Panc1 (cell line): ENCODE results near the gene RPUSD4. TPM values are rescaled to one million over a fixed set of nuclear protein-coding genes. Genes with fewer than 3 reads are reported as not detected.

Experiments
- ATAC-seq: fragments of 200-7000 bp; cut with Tn5 transposase; 2 replicates; pipeline ENCODE4 v1.9.1; 2020; ENCODE audit warnings: mild to moderate bottlenecking, moderate library complexity
- BruUV-seq: library from RNA; stranded (reverse); fragments of 400-500 nt; replicated peaks from 2 replicates; lab custom pipeline; 2021; lab: Mats Ljungman, UMichigan
- CTCF ChIA-PET: fragments of 300-600 bp; sonication (Branson Sonifier 250); formaldehyde crosslinking; loops from one replicate; lab custom pipeline; 2022; ENCODE audit warnings: antibody characterized with exemption; lab: Charles Lee
- POLR2A ChIA-PET: fragments of 300-600 bp; sonication (Branson Sonifier 250); formaldehyde crosslinking; loops from one replicate; lab custom pipeline; 2022; ENCODE audit warnings: antibody characterized with exemption; lab: Charles Lee
- DNase-seq: peaks from one replicate; pipeline ENCODE4 v3.0.0-alpha.2; 2010; ENCODE audit warnings: low read depth, low spot score
- H3K27ac ChIP-seq: 2 replicates; pipeline ENCODE4 v1.5.1; 2011; ENCODE audit warnings: mild to moderate bottlenecking, low read length, inconsistent platforms
- H3K27me3 ChIP-seq: fragments of 200-500 bp; sonication (Bioruptor generic); 2 replicates; pipeline ENCODE4 v1.6.0; 2014; ENCODE audit warnings: low read length, inconsistent platforms; ENCODE audit not compliant: control insufficient read depth, insufficient read depth
- H3K36me3 ChIP-seq: fragments of 200-500 bp; sonication (Bioruptor generic); 2 replicates; pipeline ENCODE4 v1.5.1; 2014; ENCODE audit warnings: inconsistent platforms, mild to moderate bottlenecking, low read length, moderate library complexity; ENCODE audit not compliant: control insufficient read depth, insufficient read depth
- H3K4me1 ChIP-seq: 2 replicates; pipeline ENCODE4 v1.5.1; 2011; ENCODE audit warnings: inconsistent platforms, mild to moderate bottlenecking, low read length, moderate library complexity; ENCODE audit not compliant: control insufficient read depth, insufficient read depth
- H3K4me3 ChIP-seq, 2 experiments: 2 replicates each; pipeline ENCODE4 v1.5.1; 2011 to 2012; ENCODE audit warnings: low read depth in 2 of 2, low read length in 2 of 2, mild to moderate bottlenecking in 2 of 2, inconsistent platforms in 1 of 2, moderate library complexity in 1 of 2
- H3K9me3 ChIP-seq: fragments of 200-500 bp; sonication (Bioruptor generic); 2 replicates; pipeline ENCODE4 v1.5.1; 2014; ENCODE audit warnings: low read depth, mild to moderate bottlenecking, inconsistent platforms, low read length, moderate library complexity; ENCODE audit not compliant: control insufficient read depth, insufficient read depth
- POLR2AphosphoS5 ChIP-seq: IDR thresholded peaks from 2 replicates; pipeline ENCODE4 v1.6.1; 2012; ENCODE audit warnings: mild to moderate bottlenecking, low read depth, low read length, moderate library complexity
- SIN3A ChIP-seq: IDR thresholded peaks from 2 replicates; pipeline ENCODE4 v1.6.1; 2012; ENCODE audit warnings: low read depth, mild to moderate bottlenecking, low read length, moderate library complexity, borderline replicate concordance; ENCODE audit not compliant: insufficient read depth
- TCF7L2 ChIP-seq: IDR thresholded peaks from 2 replicates; pipeline ENCODE4 v1.6.1; 2011; ENCODE audit warnings: mild to moderate bottlenecking, low read depth, low read length, inconsistent platforms
- in situ Hi-C: cut with HindIII; loops from 2 replicates; pipeline ENCODE4 v1.10.0; 2016; ENCODE audit warnings: low sequenced_read_pairs, low pct_unique_long_range_greater_than_20kb
- intact Hi-C: fragments of 100-400 bp; cut with micrococcal nuclease; formaldehyde crosslinking; loops from one replicate; pipeline ENCODE4 v1.10.0; 2022; ENCODE audit not compliant: unreplicated experiment
- total RNA-seq: library from RNA; stranded (reverse); gene quantifications from one replicate; pipeline ENCODE4 v1.2.1, GENCODE V29; 2021; ENCODE audit not compliant: unreplicated experiment
- TF ChIP-seq, protein P1 (sequence below), 2 experiments: IDR thresholded peaks; 2 replicates each; pipeline ENCODE4 v1.6.1; 2011 to 2012; ENCODE audit warnings: low read depth in 2 of 2, control low read depth in 1 of 2, low read length in 1 of 2, mild to moderate bottlenecking in 1 of 2, moderate library complexity in 1 of 2; ENCODE audit not compliant: insufficient read depth in 1 of 2
- TF ChIP-seq, protein P2 (sequence below): fragments of 450-650 bp; IDR thresholded peaks from 2 replicates; pipeline ENCODE4 v1.5.1; 2017; ENCODE audit warnings: mild to moderate bottlenecking

The RPUSD4 gene
- total RNA-seq, 1 experiment from 2014 or later: 52.3 TPM

DNA sequence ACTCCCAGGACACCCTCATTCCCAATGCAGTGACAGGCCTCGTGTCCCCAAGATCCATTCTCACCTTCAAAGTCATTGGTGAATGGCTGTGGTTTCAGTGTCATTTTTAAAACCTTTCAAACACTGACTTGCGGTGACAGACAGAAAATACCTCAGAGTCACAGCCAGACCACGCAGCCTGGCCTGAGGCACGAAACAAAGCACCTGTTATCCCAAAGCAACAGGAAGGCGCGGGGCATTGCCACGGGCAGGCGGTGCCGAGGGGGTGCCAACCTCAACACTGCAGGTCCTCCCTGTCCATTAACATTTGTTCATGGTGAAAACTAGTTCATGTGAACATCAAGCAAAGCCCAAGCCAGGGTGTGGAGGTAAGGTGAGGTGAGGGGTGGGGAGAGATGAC, 38.2 kb downstream of the RPUSD4 start:
- ChIA-PET CTCF (no interaction called here), POLR2A (no interaction called here)
- no peak overlapping the region for H3K27ac ChIP-seq
- TF ChIP-seq SIN3A (no peak), POLR2AphosphoS5 (no peak), TCF7L2 (no peak)
- TF ChIP-seq, protein P1, sequence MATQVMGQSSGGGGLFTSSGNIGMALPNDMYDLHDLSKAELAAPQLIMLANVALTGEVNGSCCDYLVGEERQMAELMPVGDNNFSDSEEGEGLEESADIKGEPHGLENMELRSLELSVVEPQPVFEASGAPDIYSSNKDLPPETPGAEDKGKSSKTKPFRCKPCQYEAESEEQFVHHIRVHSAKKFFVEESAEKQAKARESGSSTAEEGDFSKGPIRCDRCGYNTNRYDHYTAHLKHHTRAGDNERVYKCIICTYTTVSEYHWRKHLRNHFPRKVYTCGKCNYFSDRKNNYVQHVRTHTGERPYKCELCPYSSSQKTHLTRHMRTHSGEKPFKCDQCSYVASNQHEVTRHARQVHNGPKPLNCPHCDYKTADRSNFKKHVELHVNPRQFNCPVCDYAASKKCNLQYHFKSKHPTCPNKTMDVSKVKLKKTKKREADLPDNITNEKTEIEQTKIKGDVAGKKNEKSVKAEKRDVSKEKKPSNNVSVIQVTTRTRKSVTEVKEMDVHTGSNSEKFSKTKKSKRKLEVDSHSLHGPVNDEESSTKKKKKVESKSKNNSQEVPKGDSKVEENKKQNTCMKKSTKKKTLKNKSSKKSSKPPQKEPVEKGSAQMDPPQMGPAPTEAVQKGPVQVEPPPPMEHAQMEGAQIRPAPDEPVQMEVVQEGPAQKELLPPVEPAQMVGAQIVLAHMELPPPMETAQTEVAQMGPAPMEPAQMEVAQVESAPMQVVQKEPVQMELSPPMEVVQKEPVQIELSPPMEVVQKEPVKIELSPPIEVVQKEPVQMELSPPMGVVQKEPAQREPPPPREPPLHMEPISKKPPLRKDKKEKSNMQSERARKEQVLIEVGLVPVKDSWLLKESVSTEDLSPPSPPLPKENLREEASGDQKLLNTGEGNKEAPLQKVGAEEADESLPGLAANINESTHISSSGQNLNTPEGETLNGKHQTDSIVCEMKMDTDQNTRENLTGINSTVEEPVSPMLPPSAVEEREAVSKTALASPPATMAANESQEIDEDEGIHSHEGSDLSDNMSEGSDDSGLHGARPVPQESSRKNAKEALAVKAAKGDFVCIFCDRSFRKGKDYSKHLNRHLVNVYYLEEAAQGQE (IDR thresholded peaks at IDR 0.05; ENCODE audit: insufficient read depth in 1 of 2, low read depth in 2 of 2, low read length in 1 of 2): no peak
- TF ChIP-seq, protein P2, sequence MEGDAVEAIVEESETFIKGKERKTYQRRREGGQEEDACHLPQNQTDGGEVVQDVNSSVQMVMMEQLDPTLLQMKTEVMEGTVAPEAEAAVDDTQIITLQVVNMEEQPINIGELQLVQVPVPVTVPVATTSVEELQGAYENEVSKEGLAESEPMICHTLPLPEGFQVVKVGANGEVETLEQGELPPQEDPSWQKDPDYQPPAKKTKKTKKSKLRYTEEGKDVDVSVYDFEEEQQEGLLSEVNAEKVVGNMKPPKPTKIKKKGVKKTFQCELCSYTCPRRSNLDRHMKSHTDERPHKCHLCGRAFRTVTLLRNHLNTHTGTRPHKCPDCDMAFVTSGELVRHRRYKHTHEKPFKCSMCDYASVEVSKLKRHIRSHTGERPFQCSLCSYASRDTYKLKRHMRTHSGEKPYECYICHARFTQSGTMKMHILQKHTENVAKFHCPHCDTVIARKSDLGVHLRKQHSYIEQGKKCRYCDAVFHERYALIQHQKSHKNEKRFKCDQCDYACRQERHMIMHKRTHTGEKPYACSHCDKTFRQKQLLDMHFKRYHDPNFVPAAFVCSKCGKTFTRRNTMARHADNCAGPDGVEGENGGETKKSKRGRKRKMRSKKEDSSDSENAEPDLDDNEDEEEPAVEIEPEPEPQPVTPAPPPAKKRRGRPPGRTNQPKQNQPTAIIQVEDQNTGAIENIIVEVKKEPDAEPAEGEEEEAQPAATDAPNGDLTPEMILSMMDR: no peak
- no TSS peak for BruUV-seq
- no peaks in the 10 kb centered on the region for H3K36me3 ChIP-seq
- intact Hi-C loops: no loop called here
- no peak for ATAC-seq
- no peaks in the 10 kb centered on the region for H3K27me3 ChIP-seq
- no peak for DNase-seq
- no peaks in the 10 kb centered on the region for H3K9me3 ChIP-seq
- in situ Hi-C loops: no loop called here
- H3K4me1 ChIP-seq: no peaks in the 10 kb centered on the region
- no peak overlapping the region for H3K4me3 ChIP-seq

DNA sequence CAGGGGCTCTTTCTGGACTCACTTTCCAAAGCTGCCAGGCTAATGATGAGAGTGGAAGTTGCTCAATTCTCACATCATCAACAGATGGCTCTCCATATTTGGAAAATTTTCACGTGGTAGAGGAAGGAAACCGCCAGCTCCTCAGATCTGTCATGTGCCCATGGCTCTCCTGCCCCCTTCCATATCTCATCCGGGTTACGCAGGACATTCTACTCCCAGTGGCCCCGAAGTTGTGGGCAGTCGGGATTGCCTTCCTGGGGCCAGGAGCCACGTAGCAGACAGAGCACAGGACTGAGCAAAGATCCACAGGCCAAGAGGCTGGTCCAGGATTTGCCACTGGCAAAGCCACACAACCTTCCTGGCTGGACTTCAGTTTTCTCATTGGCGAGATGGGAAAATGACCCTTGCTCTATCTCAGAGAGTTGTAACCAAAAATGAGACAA, 38.8 kb downstream of the RPUSD4 start:
- in situ Hi-C loops: no loop called here
- TF ChIP-seq TCF7L2 (no peak), POLR2AphosphoS5 (no peak)
- Histone ChIP-seq H3K9me3 (no peaks in the 10 kb centered on the region), H3K36me3 (no peaks in the 10 kb centered on the region), H3K4me1 (no peaks in the 10 kb centered on the region), H3K27ac (no peak overlapping the region), H3K27me3 (no peaks in the 10 kb centered on the region), H3K4me3 (no peak overlapping the region)
- CTCF ChIA-PET: no interaction called here
- BruUV-seq: no TSS peak
- intact Hi-C loops: no loop called here
- ATAC-seq (no peak), DNase-seq (no peak)
- POLR2A ChIA-PET: no interaction called here

DNA sequence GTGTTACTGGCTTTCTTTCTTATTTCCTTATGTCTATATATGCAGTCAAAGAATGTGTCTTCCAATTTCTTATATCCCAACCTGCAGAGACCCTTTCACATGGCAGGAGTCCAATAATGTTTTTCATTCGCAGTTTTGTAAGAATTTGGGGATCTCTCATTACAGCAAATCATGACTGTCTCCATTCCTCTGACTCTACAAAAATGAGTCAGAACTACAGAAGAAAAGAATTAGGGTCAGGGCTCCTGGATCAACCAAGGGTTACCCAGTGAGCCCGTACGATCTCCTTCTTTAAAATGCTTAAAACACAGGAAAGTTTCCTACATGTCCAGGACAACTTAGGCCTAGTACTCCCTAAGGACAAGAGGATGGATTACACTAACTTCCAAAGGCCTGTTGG, 42.2 kb downstream of the RPUSD4 start:
- POLR2A ChIA-PET: no interaction called here
- Histone ChIP-seq H3K9me3 (no peaks in the 10 kb centered on the region), H3K27ac (no peak overlapping the region), H3K4me1 (no peaks in the 10 kb centered on the region), H3K27me3 (no peaks in the 10 kb centered on the region), H3K36me3 (no peaks in the 10 kb centered on the region), H3K4me3 (no peak overlapping the region)
- CTCF ChIA-PET: no interaction called here
- no TSS peak for BruUV-seq
- intact Hi-C loops: no loop called here
- TF ChIP-seq, protein P2: no peak
- no peak for TF ChIP-seq SIN3A
- TF ChIP-seq TCF7L2: no peak
- TF ChIP-seq POLR2AphosphoS5: no peak
- TF ChIP-seq, protein P1 (IDR thresholded peaks at IDR 0.05; ENCODE audit: insufficient read depth in 1 of 2, low read depth in 2 of 2, low read length in 1 of 2): no peak
- ATAC-seq (no peak), DNase-seq (no peak)
- in situ Hi-C loops: no loop called here
